ENCODE results near the gene TNFAIP8.

The TNFAIP8 gene

DNA sequence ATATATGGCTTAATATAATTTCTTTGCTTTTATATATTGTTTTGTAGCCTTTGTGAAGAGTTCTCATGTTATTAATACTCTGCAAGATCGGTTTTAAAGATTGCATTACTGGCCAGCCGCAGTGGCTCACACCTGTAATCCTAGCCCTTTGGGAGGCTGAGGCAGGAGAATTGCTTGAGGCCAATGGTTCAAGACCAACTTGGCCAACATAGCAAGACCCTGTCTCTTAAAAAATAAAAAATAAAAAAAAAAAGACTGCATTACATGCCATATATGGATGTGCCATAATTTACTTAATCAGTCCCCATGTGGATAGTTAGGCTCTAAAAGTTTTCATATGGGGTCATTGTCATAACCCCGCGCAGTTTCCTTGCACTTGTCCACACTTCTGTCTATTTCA lies 31.0 kb upstream of the TNFAIP8 start:
- in situ Hi-C loops (cut with HindIII; ENCODE audit: low pct_ligation_motif_present, low pct_unique_long_range_greater_than_20kb, low sequenced_read_pairs), result no loop called here
- no peak for DNase-seq

DNA sequence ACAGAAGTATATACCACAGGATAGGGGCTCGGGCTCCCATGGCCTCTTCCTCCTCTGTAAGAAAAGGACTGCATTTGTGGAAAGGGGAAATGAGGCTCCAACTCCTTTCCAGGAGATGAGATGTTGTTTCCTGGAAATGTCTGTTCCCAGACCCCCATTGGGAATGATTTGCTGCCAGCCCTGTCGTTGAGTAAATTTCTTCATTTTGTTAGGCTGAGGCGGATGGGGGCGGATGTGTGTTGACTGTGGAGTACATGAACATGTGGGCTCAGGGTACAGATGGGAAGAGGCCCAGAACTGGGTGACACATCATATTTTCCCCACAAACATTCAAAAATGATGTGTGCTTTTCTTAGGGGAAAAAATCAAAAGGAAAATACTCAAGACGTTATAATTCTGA lies 28.8 kb upstream of the TNFAIP8 start:
- no peak for DNase-seq
- in situ Hi-C loops (cut with HindIII; ENCODE audit: low pct_ligation_motif_present, low pct_unique_long_range_greater_than_20kb, low sequenced_read_pairs), result no loop called here

DNA sequence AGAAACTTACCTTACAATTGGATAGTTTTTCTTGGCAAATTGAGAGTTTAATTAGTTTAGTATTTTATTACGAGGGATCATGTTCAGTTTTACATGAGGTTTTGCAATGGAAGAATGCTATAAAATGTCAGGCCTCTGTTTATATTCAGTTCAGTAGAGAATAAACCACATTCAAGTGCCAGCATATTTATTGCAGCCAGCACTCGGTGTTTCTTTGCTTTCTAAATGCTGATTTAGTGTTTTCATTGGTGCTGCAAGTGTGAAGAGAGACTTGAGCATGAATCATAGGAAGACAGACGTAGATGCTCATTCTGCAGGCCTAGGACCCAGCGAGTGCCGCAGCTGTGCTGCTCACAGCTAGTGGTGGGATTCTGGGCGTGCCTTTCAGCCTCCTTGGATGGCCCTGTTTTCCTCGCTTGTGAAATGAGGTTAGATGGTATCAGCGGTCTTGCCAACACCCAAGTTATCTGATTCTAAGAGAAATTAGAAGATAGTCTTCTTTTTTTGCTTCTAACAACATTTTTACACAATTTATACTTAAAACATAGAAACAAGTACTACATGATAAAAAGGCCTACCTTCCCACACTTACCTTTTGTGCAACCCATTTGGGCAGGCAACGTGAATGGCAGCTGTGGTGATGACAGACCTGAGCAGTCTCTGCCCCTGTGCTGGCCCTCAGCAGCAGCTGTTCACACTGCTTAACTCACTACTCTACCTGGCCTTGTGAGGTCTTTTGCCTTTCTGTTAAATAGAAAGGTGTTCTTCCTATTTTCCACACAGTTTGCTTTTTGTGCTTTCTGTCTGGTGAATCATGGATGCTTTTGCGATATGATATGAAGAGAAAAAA lies 26.8 kb upstream of the TNFAIP8 start:
- no peak for DNase-seq
- in situ Hi-C loops (cut with HindIII; ENCODE audit: low pct_ligation_motif_present, low pct_unique_long_range_greater_than_20kb, low sequenced_read_pairs), result no loop called here

DNA sequence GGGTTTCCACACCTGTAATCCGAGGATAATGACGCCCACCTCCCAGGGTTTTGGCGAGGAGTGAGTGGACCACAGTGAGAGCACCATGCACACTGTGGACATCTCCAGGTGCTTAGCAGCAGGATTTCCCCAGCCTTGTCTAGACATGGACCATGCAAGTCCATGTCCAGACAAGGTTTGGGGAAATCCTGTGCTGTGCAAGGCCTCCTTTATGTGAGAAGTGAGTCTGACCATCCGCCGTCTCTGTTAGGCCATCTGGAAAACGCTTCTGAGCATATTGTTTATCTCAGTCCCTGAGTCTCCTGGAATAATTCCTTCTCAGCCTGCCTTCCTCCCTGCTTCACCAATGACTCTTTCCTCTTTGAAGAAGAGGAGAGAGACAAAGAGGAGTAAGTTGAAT lies 26.2 kb upstream of the TNFAIP8 start:
- in situ Hi-C loops (cut with HindIII; ENCODE audit: low pct_ligation_motif_present, low pct_unique_long_range_greater_than_20kb, low sequenced_read_pairs), result no loop called here

DNA sequence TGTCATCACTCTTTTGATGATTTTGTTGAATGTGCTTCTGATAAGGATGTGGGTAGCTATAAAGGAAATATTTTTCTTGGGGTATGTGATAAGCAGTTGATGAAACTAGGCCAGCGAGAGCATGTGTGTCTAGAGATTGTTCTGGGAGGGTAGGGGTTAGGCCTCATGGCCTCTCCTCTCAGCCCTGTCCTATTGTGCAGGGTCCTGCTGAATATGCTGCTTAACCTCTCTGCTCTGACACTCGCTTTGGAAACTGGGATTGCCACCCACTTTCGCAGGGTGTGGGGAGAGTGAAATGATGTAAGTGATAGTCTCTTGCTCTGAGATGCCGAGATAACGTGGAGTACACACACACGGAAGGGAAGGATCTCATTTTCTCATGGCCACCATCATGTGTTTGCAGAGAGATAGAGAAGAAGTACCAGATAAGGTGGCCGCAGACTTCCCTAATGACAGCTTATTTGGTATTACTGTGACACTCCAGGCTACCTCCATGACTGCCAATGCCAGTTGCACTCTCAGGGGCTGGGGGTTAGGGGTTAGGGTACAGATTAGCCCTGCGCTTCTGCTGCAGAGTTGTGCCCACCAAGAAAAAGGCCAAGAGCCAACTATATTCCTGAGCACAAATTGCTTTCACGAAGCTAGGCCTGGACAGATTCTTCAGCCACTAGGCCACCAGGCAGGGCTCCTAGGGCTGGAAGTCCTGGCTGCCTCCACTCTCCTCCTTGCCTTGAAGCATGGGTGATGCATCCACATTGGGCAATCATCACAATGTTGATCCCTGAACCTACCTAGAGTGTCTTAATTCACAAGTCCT lies 25.2 kb upstream of the TNFAIP8 start:
- DNase-seq, result no peak
- in situ Hi-C loops (cut with HindIII; ENCODE audit: low pct_ligation_motif_present, low pct_unique_long_range_greater_than_20kb, low sequenced_read_pairs), result no loop called here

More for the DNA sequence above, 26.2 kb upstream of the TNFAIP8 start:
- no peak for DNase-seq

DNA sequence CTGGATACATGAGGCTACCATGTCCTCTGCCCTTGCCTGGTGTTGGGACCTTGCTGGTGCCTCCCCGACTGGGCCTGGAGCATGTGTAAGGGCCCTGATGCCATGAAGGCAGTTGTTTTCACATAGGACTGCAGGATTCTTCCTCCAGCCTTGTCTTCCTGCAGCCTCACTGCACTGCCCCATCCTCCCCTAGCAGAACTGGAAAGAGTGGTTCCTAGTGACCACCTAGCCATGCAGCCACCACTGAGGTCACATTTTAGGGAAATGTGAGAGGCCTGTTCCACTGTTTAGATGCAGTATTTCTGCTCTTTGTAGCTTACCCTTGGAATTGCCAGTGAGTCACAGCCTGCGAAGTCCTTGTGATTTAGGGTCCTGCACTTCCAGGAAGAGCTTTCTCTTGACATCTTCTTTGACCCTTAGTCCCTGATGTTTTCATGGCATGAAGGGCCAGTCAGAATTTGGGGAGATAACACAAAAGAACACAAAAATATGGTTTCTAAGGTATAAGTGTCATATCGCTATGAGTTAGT lies 24.2 kb upstream of the TNFAIP8 start:
- DNase-seq, result no peak
- in situ Hi-C loops (cut with HindIII; ENCODE audit: low pct_ligation_motif_present, low pct_unique_long_range_greater_than_20kb, low sequenced_read_pairs), result no loop called here

DNA sequence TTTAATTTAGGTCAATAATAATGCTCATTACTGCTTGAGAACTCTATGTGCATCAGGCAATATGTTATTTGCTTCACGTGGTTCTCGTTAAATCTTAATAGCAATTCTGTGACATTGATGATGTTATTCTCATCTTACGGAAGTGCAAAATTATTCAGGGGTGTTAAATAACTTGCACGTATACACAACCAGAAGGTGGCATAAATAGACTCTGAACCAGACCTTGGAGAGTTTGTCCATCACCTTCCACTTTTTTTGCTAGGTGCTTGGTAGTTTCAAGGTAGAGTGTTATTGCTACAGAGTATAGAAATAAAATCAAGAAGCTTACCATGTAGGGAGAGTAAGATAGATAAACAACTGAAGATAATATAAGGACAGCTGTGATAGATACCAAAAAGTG lies 23.6 kb upstream of the TNFAIP8 start:
- in situ Hi-C loops (cut with HindIII; ENCODE audit: low pct_ligation_motif_present, low pct_unique_long_range_greater_than_20kb, low sequenced_read_pairs), result no loop called here
- DNase-seq, result no peak

DNA sequence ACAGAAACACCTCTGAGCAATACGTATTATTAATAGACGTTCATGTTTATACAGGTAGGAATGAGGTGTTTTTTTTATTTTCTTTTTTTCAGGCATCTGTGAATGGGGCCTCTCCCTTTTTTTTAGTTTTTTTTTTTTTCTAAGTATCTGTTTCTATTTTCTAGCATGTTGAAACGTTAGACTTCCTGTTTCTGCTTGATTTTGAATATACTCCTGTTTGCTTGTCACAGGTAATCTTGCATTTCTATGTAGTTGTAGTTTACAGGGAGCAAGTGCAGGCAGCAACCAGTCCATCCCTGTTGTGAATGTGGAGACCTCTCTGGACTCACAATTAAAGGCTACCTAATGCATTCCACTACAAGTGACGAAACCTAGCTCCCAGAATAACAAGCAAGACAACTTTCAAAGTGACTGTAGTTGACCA lies 22.8 kb upstream of the TNFAIP8 start:
- in situ Hi-C loops (cut with HindIII; ENCODE audit: low pct_ligation_motif_present, low pct_unique_long_range_greater_than_20kb, low sequenced_read_pairs), result no loop called here
- no peak for DNase-seq

DNA sequence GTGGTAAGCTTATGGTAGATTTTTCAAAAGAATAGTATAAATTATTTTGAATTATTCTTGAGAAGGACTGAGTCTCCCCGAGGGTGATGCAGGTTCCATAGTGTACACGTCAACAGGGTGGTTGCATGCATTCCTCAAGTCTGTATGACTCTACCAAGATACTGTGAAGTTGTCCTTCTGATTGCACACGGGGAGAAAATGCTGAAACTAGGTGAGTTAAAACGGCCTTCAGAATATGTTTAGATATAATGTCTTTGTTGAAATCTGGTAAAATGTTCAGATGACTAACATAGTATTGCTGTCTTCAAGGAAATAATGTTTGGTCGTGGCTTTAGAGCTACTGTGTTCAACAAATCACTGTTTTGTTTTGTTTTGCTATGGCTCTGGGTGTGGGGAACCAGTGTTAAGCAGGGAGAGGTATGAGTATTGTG lies 22.4 kb upstream of the TNFAIP8 start:
- in situ Hi-C loops (cut with HindIII; ENCODE audit: low pct_ligation_motif_present, low pct_unique_long_range_greater_than_20kb, low sequenced_read_pairs), result no loop called here
- no peak for DNase-seq

DNA sequence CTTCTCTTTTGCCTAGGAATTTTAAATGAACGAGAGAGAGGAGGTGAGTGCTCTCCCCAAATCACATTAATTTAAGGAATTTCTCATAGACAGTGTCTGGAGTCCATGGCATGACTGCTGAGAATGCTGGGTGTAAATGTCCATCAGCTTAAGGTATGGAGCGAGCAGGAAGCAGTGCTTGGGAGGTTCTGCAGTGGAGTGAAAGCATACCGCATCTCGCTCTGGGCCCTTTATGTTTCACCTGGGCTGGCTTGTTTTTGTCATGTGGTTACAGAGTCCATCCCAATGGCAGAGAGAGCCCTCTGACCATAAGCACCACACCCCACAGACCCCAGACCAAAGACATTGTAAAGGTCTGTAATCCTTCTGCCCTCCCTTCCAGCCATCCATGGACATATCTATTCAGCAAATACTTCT lies 20.6 kb upstream of the TNFAIP8 start:
- in situ Hi-C loops (cut with HindIII; ENCODE audit: low pct_ligation_motif_present, low pct_unique_long_range_greater_than_20kb, low sequenced_read_pairs), result no loop called here
- no peak for DNase-seq

DNA sequence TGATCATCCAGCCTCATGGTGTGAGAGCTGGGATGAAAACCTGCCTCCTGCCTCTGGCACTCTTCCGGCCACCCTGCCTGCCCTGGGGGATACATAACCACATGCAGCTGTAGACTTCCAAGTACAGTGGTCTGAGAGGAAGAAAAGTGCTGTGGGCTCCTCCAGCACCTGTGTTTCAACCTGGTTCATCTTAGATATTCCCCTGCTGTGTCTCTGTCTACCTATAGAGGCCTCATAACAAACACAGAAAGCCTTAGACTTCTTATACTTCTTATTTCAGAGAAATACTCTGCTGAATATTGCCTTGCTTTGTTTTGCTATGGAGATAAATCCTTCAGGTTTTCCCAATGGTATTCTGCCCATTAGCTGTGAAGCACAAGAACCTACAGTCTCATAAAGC lies 19.6 kb upstream of the TNFAIP8 start:
- in situ Hi-C loops (cut with HindIII; ENCODE audit: low pct_ligation_motif_present, low pct_unique_long_range_greater_than_20kb, low sequenced_read_pairs), result no loop called here
- no peak for DNase-seq

DNA sequence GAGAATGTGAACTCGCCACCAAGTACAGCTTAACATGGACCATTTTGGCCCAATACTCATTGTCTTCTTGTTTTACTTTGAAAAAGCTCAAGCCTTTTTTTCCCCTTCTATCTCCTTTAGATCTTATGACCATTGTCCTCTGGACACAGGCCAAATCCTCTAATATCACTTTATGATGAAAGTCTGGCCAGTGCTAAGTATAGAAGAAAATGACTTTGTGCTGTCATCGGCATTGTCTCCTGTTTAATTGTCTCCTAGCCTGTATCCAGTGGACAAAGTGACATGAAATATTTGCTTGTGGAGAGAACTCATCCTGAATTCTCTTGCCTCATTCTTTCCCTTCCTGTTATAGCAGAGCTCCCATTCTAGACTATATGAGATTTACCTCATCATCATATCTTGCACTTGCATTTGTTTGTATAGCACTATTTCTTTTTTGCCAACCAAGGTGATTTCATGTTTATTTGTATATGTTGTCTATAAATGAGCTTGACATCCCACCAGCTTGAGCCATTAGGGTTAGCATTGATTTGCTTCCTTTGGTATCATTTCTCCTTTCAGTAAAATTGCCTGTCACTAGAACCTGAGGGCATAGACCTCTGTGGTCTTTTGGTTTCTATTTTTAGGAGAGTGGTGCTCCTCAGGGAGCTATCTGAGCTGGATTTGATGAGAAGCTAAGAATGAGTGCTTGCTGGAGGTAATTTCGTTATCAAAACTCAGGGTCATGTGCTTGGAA lies 18.8 kb upstream of the TNFAIP8 start:
- in situ Hi-C loops (cut with HindIII; ENCODE audit: low pct_ligation_motif_present, low pct_unique_long_range_greater_than_20kb, low sequenced_read_pairs), result no loop called here
- no peak for DNase-seq

DNA sequence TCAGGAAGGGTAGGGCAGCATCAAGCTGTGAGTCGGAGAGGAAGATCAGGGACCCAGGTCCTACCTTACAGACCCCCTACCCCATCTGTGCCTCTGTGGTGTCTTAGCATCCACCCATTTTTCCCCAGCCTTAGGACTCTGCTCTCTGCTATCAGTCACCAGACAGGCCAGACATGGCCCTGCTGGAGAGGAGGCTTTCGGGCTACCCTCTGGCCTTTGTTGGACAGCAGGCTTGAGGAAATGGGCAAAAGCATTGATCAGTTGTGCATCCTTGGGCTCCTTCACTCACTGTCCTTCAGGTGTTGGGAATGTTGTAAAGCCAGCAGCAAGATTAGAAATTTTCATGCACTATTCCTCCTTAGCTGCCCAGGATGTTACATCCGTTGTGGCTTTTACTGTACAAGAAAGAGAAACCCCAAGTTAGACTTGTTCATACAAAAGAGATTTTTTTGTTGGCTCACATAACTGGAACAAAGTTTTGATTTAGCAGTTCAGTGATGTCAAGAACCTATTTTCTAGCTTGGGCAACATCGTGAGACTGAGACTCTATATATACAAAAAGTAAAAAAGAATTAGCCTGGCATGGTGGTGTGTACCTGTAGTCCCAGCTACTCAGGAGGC lies 17.4 kb upstream of the TNFAIP8 start:
- no peak for DNase-seq
- in situ Hi-C loops (cut with HindIII; ENCODE audit: low pct_ligation_motif_present, low pct_unique_long_range_greater_than_20kb, low sequenced_read_pairs), result no loop called here

DNA sequence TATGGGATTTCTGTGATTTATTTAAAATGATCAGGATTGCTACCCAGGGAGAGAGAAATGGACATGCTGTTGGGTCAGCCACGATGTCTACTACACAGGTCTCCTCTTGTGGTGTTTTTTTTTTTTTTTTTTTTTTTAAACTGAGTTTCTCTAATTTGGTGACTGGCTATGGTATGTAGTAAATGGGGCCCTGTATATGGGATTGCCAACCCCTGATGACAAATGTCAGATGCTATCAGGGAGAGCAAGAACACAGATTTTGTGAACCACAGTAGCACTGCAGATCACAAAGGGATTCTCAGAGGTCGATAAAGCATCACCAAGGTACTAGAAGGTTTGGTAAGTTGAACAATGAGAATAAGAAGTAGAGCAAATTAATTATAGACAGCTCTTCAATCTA lies 16.5 kb upstream of the TNFAIP8 start:
- no peak for DNase-seq
- in situ Hi-C loops (cut with HindIII; ENCODE audit: low pct_ligation_motif_present, low pct_unique_long_range_greater_than_20kb, low sequenced_read_pairs), result no loop called here

DNA sequence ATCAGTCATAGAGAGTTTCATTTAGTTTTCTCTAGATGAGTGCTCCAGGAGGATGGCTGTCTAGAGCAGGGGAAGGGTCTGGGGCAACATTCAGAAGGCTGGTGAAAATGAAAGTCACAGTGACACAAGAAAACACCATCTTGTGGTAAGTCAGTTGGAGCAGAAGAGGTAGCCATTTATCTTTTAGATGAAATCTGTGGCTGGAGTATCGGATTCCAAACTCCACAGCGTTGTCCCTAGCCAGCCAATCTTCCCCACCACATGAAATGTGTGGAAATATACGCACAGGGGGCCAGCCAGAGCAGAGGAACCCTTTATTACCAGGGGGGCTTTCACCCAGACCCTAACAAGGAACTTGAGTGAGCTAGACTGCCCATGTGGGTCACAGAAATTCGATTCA lies 15.9 kb upstream of the TNFAIP8 start:
- in situ Hi-C loops (cut with HindIII; ENCODE audit: low pct_ligation_motif_present, low pct_unique_long_range_greater_than_20kb, low sequenced_read_pairs), result no loop called here
- no peak for DNase-seq

DNA sequence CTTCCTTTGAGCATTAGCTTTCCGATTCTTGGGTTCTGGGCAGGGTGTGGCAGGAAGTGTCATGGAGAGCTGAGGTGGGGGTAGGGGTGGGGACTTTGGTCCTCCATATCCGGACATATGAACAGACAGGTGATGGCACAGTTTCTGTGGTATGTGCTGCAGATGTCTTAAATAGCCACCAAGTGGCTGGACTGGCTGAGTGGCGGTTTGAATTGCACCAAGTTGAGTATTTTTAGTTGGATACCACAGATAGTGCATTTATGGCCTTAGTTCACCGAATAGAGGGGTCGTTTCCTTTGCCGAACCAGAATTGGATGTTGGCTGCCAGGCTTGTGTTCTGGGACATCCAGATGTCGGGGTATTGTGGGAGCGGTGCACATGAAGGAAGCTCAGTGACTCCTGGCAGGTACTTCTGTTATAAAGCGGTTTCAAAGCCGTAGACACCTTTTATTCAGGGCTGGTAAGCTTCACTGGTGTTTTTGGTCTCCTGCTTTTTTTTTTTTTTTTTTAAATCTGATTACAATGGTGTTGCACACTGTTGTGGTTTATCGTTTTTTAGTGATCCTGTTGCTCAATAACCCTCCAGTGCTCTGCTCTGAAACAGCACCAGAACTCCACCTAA lies 15.1 kb upstream of the TNFAIP8 start:
- in situ Hi-C loops (cut with HindIII; ENCODE audit: low pct_ligation_motif_present, low pct_unique_long_range_greater_than_20kb, low sequenced_read_pairs), result no loop called here
- no peak for DNase-seq

DNA sequence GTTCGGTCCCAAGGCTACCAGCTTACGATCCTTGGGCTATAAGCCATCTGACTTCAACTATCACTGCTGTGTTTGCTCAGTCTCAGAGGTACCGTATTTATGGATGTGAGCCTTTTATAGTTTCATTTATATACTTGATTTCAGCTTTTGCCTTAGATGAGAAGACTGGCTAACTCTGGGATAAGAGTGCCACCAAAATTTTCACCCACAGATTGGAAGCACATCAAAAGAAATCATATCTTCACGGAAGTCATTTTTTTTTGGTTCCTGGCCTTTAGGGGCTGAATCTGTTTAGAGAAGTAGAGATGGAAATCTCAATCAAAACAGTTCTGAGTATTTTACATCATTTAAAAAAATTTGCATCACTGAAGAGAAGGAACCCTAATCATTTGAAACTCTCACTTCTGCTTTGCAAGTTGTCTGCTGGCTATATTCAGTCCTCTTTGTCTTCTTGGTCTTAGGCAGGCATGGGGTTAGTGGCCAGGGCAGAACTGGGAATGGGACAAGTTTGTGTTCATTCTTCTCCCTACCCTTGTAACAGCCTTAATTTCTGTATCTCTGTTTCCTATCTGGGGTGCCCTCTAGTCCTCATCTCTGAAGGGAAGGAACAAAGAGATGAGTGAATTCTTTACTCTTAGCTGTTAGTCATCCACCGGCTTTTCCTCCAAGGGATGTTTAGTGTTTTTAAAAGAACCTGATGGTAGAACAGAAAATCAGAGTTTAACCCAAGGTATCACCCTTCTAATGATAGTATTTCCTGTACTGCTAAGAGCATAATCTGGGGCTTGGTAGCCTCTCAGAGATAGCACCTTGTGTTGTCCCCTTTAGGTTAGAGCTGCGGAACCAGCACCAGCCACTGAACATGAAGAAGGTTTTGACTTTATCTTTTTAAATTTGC lies 14.1 kb upstream of the TNFAIP8 start:
- in situ Hi-C loops (cut with HindIII; ENCODE audit: low pct_ligation_motif_present, low pct_unique_long_range_greater_than_20kb, low sequenced_read_pairs), result no loop called here
- no peak for DNase-seq

All from ACHN (cell line).